Testis (tissue), 3 donors: ENCODE results near the gene HPSE2. TPM values are rescaled to one million over a fixed set of nuclear protein-coding genes. Genes with fewer than 3 reads are reported as not detected.

Experiments used
- DNase-seq: peaks from one replicate; pipeline ENCODE4 v3.0.0-alpha.2; 2019
- H3K27ac ChIP-seq, 2 donors: fragments of 200-600 bp; sonication (generic); one replicate each; pipeline ENCODE4 v1.5.1; 2019
- H3K27me3 ChIP-seq: fragments of 200-600 bp; sonication (generic); one replicate; pipeline ENCODE4 v1.5.1; 2019
- H3K36me3 ChIP-seq: fragments of 200-600 bp; sonication (generic); one replicate; pipeline ENCODE4 v1.5.1; 2017; ENCODE audit warnings: low read depth; ENCODE audit errors: missing control alignments
- H3K4me1 ChIP-seq: fragments of 200-600 bp; sonication (generic); one replicate; pipeline ENCODE4 v1.5.1; 2019
- H3K4me3 ChIP-seq, 2 donors: fragments of 200-600 bp; sonication (generic); one replicate each; pipeline ENCODE4 v1.5.1; 2017 to 2019
- H3K9me3 ChIP-seq: fragments of 200-600 bp; sonication (generic); one replicate; pipeline ENCODE4 v1.5.1; 2017
- CTCF ChIP-seq, 3 experiments: fragments of 450-650 bp in 2 of 3; fragments of 200-600 bp in 1 of 3; sonication (generic) in 1 of 3; IDR thresholded peaks; one replicate each; pipeline ENCODE4 v1.5.1; 2016 to 2019; ENCODE audit warnings: antibody characterized with exemption in 3 of 3, mild to moderate bottlenecking in 2 of 3, moderate library complexity in 1 of 3
- POLR2A ChIP-seq: fragments of 450-650 bp; IDR thresholded peaks from one replicate; pipeline ENCODE4 v1.6.1; 2017; ENCODE audit warnings: antibody characterized with exemption, mild to moderate bottlenecking, moderate library complexity
- WGBS, 2 donors: methylation state at CpG; one replicate each; pipeline ENCODE4 v1.1.5; 2018; 5-methylcytosine and 5-hydroxymethylcytosine counted together
- intact Hi-C: fragments of 100-400 bp; cut with DNase I; formaldehyde crosslinking; loops from one replicate; pipeline ENCODE4 v1.15.1; 2023; ENCODE audit warnings: low total_unique reads
- polyA plus RNA-seq: library from polyadenylated mRNA; stranded (reverse); fragments of 350-450 nt; fragmentation: Illumina TruSeq; extraction: RNeasy Lipid Tissue Mini Kit (QIAGEN cat#74804); gene quantifications from one replicate; pipeline ENCODE4 v1.2.3, GENCODE V29; 2014; ENCODE audit warnings: low read depth, low replicate concordance; ENCODE audit not compliant: insufficient read depth
- total RNA-seq, 2 donors: library from RNA; depleted of rRNA; stranded (reverse); fragments of >200 nt; gene quantifications; one replicate each; pipeline ENCODE4 v1.2.3, GENCODE V29; 2016

HPSE2 gene
- total and polyA plus RNA-seq, 3 donors from 2014 or later = 1.7 to 4.1 (median 2.5) TPM

- H3K27ac ChIP-seq = no peak overlapping the region
- TF ChIP-seq CTCF (IDR thresholded peaks at IDR 0.05) (no peak), POLR2A (no peak)
- 81 to 88% methylated on average over 3 of the region's 3 CpGs for WGBS, 2 donors
- H3K4me1 ChIP-seq = no peaks in the 10 kb centered on the region
- intact Hi-C loops = no loop called here
- H3K36me3 ChIP-seq = no peaks in the 10 kb centered on the region
- H3K27me3 ChIP-seq = no peaks in the 10 kb centered on the region
- H3K4me3 ChIP-seq = no peak overlapping the region
- DNase-seq = no peak
- no peaks in the 10 kb centered on the region for H3K9me3 ChIP-seq
Measured at GRCh38 chr10:99224766-99225165, 10.9 kb downstream of the HPSE2 start.

DNA sequence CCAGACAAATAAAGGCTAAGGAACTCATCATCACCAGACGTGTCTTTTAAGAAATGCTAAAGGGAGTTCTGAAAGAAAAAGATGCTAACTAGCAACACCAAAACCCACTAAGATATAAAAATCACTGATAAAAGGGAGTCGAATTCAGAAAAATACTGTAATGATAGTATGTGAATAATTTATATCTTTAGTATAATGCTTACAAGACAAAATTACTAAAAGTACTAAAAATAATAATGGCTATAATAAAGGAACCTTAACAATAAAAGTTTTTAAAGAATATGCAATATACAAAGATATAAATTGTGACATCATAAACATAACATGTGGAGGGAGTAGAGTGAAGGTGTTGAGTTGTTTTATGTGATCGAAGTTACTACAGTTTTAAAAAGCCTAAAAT, 28.3 kb downstream of the HPSE2 start:
- intact Hi-C loops = no loop called here
- WGBS, 2 donors = 85 to 87% methylated on average over 3 of the region's 3 CpGs

GRCh38 chr10:99203310-99203709, 32.3 kb downstream of the HPSE2 start:
- no peaks in the 10 kb centered on the region for H3K27me3 ChIP-seq
- TF ChIP-seq POLR2A (no peak), CTCF (IDR thresholded peaks at IDR 0.05) (no peak)

More for the DNA sequence above, 28.3 kb downstream of the HPSE2 start:
- H3K9me3 ChIP-seq = no peaks in the 10 kb centered on the region
- no peak overlapping the region for H3K4me3 ChIP-seq
- H3K27ac ChIP-seq = no peak overlapping the region
- no peak for DNase-seq
- no peaks in the 10 kb centered on the region for H3K36me3 ChIP-seq
- H3K27me3 ChIP-seq = no peaks in the 10 kb centered on the region
- no peaks in the 10 kb centered on the region for H3K4me1 ChIP-seq
- TF ChIP-seq POLR2A (no peak), CTCF (IDR thresholded peaks at IDR 0.05) (no peak)

DNA sequence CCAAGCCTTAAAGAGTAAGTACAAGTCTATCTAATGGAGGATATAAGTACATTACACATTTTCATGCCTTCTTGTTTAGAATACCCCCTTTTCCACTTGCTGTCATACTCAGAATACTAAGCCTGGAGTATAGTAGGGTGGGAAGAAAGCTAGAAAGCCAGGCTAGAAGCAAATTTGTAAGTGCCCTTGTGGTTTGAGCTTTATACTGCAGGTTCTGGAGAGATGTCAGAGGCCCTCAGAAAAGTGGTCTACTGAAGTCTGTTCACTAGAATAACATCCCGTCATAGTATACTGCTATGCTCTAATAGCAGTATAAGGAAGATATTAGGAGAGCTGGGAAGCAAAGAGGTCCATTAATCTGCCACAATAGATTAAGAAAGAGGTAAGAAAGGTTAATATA, 62.7 kb downstream of the HPSE2 start:
- Histone ChIP-seq H3K4me1 (no peaks in the 10 kb centered on the region), H3K9me3 (no peaks in the 10 kb centered on the region), H3K27me3 (no peaks in the 10 kb centered on the region), H3K27ac (no peak overlapping the region), H3K4me3 (no peak overlapping the region), H3K36me3 (no peaks in the 10 kb centered on the region)
- DNase-seq = no peak
- WGBS, 2 donors = 83 to 86% methylated on average over 1 of the region's 1 CpG
- intact Hi-C loops = no loop called here
- TF ChIP-seq POLR2A (no peak), CTCF (IDR thresholded peaks at IDR 0.05) (no peak)

More at GRCh38 chr10:99203310-99203709, 32.3 kb downstream of the HPSE2 start:
- Histone ChIP-seq H3K4me1 (no peaks in the 10 kb centered on the region), H3K4me3 (no peak overlapping the region), H3K9me3 (no peaks in the 10 kb centered on the region), H3K36me3 (no peaks in the 10 kb centered on the region), H3K27ac (no peak overlapping the region)
- WGBS, 2 donors = 100% methylated on average over 1 to 2 of the region's 3 CpGs
- intact Hi-C loops = no loop called here
- DNase-seq = no peak

- no peaks in the 10 kb centered on the region for H3K4me1 ChIP-seq
- H3K36me3 ChIP-seq = no peaks in the 10 kb centered on the region
- 40 to 51% methylated on average over 5 of the region's 5 CpGs for WGBS, 2 donors
- H3K4me3 ChIP-seq = no peak overlapping the region
- TF ChIP-seq POLR2A (no peak), CTCF (IDR thresholded peaks at IDR 0.05) (peak in 2 of 3 experiments; percentile 28 to 37)
- H3K27me3 ChIP-seq = no peaks in the 10 kb centered on the region
- DNase-seq = peak; percentile 61
- no peak overlapping the region for H3K27ac ChIP-seq
- no peaks in the 10 kb centered on the region for H3K9me3 ChIP-seq
- intact Hi-C loops = no loop called here
Measured at GRCh38 chr10:99172128-99172738, 63.4 kb downstream of the HPSE2 start.
